GM18858 (cell line): Measurements from ENCODE around the gene SECISBP2L.

Source experiments
- ATAC-seq: cut with Tn5 transposase; IDR thresholded peaks from one replicate; pipeline ENCODE4 v1.9.1; 2021; ENCODE audit not compliant: unreplicated experiment

Gene SECISBP2L

DNA sequence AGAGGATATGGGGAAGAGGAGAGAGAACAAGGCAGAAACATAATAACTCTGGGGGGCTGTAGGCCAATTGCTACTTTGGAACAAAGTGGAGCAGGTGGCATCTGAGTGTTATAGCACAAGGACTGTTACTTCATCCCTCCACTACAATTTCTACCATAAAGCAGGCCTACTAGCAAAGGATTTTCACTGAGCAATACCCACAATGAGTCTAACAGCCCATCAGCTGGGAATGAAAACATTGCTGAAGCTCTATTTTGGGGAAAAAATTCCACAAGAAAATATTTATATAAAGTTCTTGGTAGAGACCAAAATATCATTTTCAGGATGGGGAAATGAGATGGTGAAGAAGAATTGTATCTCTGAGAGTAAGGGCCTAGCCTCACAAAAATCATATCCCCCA is 78.9 kb downstream of the SECISBP2L start:
- ATAC-seq, result no peak

DNA sequence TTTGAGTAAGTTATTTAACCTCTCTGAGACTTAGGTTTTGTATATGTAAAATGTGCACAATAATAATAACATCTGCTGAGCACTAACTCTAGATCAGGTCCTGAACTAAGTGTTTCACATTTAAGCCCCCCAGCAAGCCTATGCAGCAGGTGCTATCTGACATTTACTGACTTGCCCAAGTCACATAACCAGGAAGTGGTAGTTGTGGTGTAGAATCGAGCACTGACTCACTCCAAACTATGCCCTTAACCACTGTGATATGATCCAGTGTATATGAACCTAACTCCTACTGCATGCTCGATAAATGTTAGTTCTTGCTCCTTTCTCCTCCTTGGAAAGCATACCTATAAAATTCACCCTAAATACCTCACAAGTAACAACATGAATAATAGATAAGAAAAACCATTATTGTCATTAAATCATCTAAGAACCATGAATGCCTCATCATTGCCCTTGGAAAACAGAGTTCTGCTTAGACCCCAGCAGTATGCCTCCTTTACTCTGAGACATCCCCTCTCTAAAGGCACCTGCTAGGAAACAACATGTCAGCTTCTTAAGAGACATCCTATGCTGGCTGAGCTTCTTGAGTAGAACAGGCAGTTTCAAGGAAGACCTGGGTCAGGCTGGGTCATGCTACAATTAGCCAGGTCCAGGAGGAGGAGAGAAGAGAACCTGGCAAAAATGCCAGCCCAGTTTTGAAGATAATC is 79.5 kb downstream of the SECISBP2L start:
- ATAC-seq, result peak; percentile 89

DNA sequence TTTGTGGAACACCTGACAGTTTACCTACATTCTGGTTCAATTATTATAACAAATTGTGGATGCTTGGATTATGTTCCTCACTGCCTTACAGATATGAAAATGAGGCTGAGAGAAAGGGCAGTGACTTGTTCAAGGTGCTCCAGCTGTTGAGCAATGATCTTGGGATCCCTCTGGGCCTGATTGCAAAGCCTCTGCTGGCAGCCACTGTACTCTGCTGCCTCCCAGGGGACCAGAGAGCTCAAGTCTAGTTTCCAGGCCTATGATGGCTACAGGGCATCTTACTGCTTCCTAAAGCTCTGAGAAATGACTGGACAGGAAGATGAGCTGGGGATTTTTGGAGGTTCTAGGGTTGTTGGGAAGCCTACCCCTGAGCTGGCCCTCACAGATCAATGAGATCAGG is 80.3 kb downstream of the SECISBP2L start:
- ATAC-seq, result peak; percentile 44

DNA sequence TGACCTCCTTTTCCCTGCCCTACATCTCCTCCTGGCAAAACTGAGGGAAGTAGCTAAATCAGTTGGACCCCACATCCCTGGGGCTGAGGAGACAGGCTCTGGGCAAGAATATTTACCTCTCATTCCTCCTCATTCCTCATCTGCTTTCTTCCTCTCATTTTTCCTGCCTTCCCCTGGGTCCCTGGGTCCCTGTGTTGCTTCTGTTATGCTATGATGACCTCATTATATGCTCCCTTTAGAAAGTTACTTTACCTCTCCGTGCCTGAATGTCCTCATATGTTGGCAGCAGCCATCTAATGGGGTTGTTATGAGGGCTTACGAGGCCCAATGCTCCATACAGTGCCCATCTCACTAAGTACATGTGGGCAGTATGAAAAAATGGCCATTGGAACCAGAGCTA is 81.3 kb downstream of the SECISBP2L start:
- no peak for ATAC-seq

DNA sequence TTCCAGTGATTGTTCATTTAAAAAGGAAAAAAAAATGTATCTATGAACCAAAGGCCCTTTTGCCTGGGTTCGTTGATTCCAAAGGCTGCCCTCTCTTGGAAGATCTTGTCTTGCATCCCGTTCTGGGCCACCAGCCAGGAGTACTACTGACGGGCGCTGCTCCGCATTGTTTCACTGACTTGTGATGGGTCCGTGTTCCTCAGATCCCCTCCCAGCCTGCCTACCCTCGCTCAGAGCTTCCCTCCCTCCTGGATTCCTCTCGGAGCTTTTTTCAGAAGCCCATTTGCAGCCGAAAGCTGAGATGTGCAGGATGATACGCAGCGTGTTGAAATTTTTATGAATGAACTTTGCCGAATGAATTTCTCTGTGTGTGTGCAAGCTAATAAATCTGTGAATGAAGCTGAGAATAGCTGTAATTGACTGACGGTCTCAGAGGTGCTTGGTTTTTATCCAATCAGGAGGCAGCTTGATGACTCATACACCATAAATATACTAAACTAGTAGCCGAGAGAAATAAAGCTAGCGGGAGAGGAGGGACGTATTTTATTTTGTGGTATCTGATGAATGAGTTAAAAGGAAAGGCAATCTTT is 82.6 kb downstream of the SECISBP2L start, which contains the start of gene SHC4:
Gene SHC4 (minus strand): TSS at position 396 of the 590 bp plus-strand sequence. CDS start 904 bp downstream, outside the sequence.
- ATAC-seq, result no peak

DNA sequence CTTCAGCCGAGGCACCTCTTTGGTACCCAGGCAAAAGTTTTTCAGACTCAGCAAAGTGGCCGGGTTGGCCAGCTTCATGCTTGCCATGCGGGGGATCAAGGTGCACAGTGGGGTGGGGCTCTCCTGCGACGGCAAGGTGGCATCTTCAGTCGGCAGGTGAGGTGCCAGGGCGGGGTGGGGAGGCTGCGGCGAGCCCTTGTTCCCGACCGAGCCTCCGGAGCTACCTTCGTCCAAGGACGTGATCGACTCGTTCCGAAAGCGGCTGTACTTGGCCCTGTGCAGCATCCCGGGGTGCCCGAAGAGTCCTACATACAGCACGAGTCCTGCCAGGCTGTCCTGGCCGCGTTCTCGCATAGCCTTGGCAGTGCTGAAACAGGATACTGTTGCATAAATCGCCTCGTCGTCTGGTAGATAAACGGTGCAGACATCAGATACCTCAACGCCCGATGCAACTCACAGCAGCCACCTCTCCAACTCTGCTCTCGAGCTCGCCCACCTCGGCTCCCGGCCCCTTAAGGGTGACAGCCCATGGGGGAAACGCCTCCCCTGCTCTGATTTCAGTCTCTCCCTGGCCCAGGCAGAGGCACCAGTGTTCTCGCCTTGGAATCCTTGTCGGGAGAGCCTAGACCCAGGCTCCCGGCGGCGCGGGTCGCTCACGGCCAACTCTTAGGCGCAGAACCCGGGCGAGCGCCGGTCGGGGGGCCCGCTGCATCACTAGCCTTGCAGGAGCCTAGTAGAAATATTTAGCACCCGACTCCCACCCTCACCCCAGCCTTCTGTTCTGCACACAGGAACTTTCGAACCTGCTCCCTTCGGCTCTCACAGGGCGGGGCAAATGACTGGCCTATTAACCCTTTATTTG is 83.4 kb downstream of the SECISBP2L start:
- no peak for ATAC-seq

DNA sequence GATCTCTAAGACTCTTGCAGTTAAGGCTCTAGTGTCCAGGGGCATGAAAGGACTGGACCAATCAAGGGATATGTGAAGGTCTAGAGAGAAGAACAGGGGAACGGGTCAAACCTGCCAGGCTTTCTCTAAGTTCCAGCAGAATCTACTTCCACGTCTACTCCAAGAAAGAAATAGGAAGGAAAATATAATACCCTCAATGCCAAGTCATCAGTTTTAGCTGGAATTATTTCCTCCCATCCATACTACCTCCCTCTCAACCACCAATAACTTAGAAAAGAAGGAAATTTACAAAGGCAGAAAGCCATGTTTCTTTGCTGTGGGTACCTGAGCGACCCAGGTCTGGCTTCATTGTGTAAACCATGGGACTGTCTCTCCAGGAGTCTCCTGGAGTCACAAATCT is 90.3 kb downstream of the SECISBP2L start:
- no peak for ATAC-seq

DNA sequence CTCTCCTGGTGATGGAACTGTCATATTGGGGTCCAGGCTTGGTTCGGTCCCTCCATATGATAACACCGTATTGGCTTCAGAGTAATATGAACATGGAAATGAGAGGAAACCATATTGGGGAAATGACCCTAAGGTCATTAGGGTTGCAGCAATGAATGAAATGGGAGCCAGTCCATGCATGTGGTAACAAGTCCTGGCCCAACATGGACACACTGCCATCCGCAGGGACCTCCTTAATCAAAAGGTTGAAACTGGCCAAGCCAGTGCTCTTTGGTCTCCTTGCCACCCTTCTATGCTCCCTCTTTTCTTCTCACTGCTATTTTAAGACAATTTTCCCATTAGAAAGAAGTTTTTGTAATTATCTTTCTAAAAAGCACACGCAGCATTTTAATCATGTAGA is 90.9 kb downstream of the SECISBP2L start:
- ATAC-seq, result no peak

DNA sequence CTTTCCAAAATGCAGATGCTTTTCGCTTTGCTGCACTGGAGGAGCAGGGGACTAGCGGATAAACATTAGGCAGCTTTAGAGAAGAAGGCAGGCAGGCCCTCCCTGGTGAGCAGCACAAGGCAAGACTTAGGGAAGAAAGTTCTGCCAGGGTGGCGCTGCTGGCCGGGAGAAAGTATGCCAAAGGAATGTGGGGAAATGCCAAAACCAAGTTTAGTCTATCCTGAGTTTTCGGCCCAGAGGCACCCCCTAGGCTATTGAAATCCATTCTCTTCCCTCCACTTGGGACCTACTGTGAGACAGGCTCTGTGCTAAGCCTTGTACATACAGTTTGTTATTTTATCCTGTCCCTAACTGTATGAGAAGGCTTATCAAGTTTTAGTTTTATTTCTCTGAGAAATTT is 91.7 kb downstream of the SECISBP2L start:
- no peak for ATAC-seq

DNA sequence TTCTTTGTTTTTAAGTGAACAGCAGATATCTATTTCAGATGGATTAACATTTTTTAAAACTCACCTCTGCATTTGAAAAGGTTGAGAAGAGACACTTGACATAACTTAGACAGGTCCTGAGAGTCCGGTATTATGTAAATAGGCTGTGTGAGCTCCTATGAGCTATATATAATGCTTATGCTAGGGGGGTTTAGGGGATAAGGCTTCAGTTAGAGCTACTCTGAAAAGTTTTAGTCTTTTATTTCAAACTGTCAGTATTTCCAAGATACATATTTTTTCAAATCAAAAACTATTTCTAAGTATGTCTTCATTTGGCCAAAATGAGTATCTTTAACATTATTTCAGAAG is 99.4 kb downstream of the SECISBP2L start:
- ATAC-seq, result no peak

DNA sequence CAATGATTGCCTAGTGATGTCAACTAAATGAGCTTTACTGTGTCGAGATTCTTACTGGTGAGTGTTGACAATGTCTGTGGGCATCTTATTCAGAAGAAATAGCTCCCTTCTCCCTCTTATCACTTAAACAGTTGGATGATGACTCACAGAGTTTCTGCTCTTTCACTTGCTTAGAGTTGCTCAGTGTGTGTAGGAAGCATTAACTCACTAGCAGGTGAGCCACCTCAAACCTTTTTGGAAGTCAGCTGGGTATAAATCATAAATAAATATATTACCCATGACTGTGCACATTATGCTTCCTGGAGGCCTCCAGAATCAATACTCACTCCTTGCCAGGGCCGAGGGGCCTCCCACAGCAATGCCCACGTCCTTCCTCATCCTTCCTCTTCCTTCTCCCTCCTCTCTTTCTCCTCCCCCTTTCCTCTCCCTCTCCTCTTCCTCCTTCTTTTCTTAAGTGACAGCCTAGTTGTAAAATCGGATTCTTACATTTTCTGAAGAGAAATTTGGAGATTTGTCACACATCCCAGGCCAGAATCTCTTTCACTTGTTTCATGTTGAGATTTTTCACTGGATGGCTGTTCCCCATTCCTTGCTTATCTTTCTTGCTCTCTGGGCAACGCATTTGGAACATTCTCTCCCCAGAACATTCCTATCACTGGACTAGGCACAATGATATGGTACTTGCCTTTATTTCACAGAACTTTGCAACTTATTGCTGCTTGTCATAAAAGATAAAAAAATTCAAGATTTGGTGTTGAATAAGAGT is 100.0 kb downstream of the SECISBP2L start:
- ATAC-seq, result no peak

DNA sequence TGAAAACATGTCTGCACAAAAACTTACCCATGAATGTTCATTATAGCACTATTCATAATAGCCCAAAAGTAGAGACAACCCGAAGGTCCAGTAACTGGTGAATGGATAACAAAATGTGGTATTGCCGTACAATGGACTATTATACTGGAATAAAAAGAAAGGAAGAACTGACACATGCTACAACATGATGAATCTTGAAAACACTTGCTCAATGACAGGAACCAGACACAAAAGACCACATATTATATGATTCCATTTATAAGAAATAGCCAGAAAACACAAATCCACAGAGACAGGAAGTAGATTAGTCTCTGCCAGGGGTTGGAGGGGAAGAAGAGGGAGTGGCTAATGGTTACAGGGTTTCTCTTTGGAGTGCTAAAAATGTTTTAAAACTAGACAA is 100.9 kb downstream of the SECISBP2L start:
- no peak for ATAC-seq

DNA sequence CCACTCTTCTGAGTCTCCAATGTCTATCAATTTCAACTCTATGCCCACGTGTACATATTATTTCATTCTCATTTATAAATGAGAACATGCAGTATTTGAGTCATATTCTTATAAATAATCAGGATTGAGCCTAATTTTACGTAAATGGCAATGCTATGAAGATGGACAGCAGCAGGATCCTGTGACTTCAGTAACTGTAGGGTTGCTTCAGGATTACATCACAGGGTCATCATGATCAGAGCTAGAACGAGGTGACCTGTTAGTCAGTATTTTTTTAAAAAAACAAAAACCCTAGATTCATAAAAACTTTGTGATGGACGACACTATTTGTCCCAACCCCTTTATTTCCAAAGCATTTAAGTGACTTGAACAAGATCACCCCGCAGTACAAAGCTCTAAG is 104.3 kb downstream of the SECISBP2L start:
- no peak for ATAC-seq

DNA sequence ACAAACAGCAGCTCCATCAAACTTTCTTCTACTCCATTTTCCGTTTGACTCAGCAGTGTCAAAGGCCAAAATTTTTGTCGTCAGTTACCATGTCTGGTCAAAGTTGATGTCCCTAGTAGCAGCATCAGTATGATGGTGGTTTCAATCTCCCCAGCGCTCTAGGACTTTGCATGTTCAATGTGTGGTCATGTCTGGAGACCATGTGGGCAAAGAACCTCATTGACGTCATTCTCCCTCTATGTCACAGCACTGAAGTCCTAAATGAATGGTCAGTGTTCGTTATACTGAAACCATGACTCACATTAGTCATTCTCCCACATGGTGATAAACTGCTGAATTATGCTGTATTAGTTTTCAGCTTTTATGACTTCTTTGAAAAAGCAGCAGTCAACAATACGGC is 105.7 kb downstream of the SECISBP2L start:
- ATAC-seq, result peak; percentile 84

DNA sequence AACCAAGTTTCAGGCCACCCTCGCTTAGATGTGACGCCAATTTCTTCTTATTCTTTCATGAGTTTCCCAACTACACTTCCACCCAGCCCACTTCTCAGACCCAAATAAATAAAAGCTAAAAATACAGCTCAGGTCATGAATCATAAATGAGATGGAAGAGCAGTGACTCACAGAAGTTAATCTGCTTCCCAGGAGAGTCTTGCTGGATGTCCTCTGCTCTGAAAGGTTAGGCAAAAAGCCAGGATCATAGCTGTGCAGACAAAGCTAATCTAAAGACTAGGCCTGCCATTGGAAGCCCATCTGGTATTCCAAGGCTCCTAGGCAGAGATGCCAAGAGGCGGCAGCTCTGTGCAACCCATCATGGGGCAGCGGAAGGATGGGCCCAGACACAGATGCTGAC is 106.6 kb downstream of the SECISBP2L start:
- ATAC-seq, result no peak
